SK-N-MC (cell line): Measurements from ENCODE around the gene HIPK4.

ENCODE experiments used
- EZH2 ChIP-seq: fragments of 200-600 bp; sonication (generic); IDR thresholded peaks from one replicate; pipeline ENCODE4 v1.6.1; 2017; ENCODE audit warnings: antibody characterized with exemption
- FOXP2 ChIP-seq: optimal IDR thresholded peaks from 2 replicates; pipeline ENCODE3; 2011; ENCODE audit warnings: mild to moderate bottlenecking, moderate library complexity; ENCODE audit not compliant: insufficient read depth; ENCODE audit errors: extremely low read length, control extremely low read depth
- POLR2AphosphoS5 ChIP-seq: IDR thresholded peaks from 2 replicates; pipeline ENCODE4 v1.6.1; 2012; ENCODE audit warnings: mild to moderate bottlenecking, low read depth, low read length, borderline replicate concordance

DNA sequence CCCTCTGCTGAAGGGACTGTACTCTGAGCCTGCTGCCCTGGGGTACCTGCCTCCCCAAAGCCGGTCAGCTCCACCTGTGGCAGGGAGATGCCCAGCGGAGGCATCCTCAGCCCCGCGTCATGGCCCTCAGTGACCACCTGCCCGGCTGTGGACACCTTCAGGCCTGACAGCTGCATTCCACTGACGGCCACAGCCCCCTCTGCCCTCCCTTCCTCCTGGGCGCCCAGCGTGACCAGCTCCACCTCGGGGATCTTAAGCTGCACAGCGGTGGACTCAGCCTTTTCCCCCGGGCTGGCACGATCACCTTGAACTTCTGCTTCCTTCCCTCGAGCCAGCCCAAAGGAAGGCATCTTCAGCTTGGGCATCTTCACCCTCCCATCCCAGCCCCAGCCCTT is 4.8 kb upstream of the HIPK4 start:
- TF ChIP-seq EZH2: no peak
- TF ChIP-seq POLR2AphosphoS5: no peak
- TF ChIP-seq FOXP2: no peak
